Naive B cell (primary cell): Measurements from ENCODE around the gene AFF3. TPM values are rescaled to one million over a fixed set of nuclear protein-coding genes. Genes with fewer than 3 reads are reported as not detected.
A peak's percentile ranks its signal among the peaks of the same experiment; 100 is the strongest.
"Not testable (repeated sequence)": the region's sequence is repeated elsewhere in the genome, so short reads cannot be mapped to it uniquely, and the experiment has no call there.

ENCODE experiments used
- ATAC-seq, 2 donors: fragments of 150-1000 bp; cut with Tn5 transposase; 2 replicates each; pipeline ENCODE4 v1.10.0; 2021; ENCODE audit warnings: low read depth in 2 of 2, mild to moderate bottlenecking in 2 of 2, moderate library complexity in 2 of 2
- DNase-seq: peaks from one replicate; pipeline ENCODE4 v3.0.0; 2022
- H3K27ac Mint-ChIP-seq, 6 donors: one replicate each; pipeline ENCODE4 v1.8.0; 2020 to 2022; ENCODE audit warnings: mild to moderate bottlenecking in 6 of 6, mixed read lengths in 6 of 6, moderate library complexity in 5 of 6, inconsistent platforms in 2 of 6
- H3K27me3 Mint-ChIP-seq, 3 donors: one replicate each; pipeline ENCODE4 v1.8.0; 2021 to 2022; ENCODE audit warnings: mixed read lengths in 3 of 3, mild to moderate bottlenecking in 1 of 3
- H3K36me3 Mint-ChIP-seq, 2 donors: one replicate each; pipeline ENCODE4 v1.8.0; 2020 to 2022; ENCODE audit warnings: mixed read lengths in 2 of 2, inconsistent platforms in 1 of 2, mild to moderate bottlenecking in 1 of 2
- H3K4me1 Mint-ChIP-seq, 3 donors: one replicate each; pipeline ENCODE4 v1.8.0; 2020 to 2022; ENCODE audit warnings: mixed read lengths in 3 of 3, inconsistent platforms in 1 of 3, mild to moderate bottlenecking in 1 of 3, moderate library complexity in 1 of 3
- H3K4me3 Mint-ChIP-seq, 8 donors: one replicate each; pipeline ENCODE4 v1.8.0; 2020 to 2022; ENCODE audit warnings: mild to moderate bottlenecking in 8 of 8, mixed read lengths in 8 of 8, moderate library complexity in 8 of 8, inconsistent platforms in 2 of 8
- H3K9me3 Mint-ChIP-seq, 7 donors: one replicate each; pipeline ENCODE4 v1.8.0; 2020 to 2022; ENCODE audit warnings: mixed read lengths in 7 of 7, mild to moderate bottlenecking in 5 of 7, inconsistent platforms in 2 of 7, moderate library complexity in 1 of 7
- polyA plus RNA-seq, 6 donors: library from polyadenylated mRNA; unstranded; fragments of 300-500 nt; fragmentation: Illumina TruSeq; gene quantifications; one replicate each; pipeline ENCODE4 v1.2.3, GENCODE V29; 2021; ENCODE audit warnings: low read depth in 6 of 6

The AFF3 gene
- polyA plus RNA-seq, 6 donors from 2014 or later: 43.8 to 255 (median 96.8) TPM

DNA sequence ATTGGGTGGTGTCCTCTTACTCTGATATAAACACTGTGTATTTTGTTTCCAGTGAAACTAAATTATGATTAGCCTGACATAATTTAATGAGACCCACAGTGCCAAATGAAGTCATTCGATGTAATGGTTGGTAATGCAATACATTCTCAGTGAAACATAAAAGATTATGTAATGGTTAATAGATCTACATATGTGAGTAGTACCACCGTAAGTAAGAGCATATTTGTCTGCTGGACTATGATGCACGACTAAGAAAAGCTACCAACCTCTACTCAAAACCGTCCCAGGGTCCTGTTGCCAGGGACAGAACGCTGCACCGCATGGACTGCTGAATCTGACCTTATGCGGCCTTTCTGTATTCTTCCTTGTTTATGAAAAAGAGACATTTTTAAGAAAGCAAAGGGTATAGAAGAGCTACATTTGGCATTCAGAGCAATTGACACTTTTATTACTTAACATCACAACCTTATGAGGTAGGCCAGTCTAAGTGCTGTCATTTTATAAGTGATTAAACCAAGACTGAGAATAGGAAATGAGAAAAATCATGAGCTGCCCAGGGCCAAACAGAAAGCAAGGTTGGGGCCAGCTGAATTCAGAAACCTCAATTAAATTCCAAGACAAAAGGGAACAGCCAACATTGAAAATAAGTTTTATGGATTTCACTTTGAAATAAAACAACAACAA lies 44.6 kb downstream of the AFF3 start:
- not testable (repeated sequence) for H3K36me3 Mint-ChIP-seq, DNase-seq, H3K27ac Mint-ChIP-seq, ATAC-seq, H3K4me3 Mint-ChIP-seq, H3K27me3 Mint-ChIP-seq, H3K9me3 Mint-ChIP-seq, H3K4me1 Mint-ChIP-seq

- H3K9me3 Mint-ChIP-seq, DNase-seq, H3K27me3 Mint-ChIP-seq, H3K27ac Mint-ChIP-seq, H3K36me3 Mint-ChIP-seq, ATAC-seq, H3K4me3 Mint-ChIP-seq, H3K4me1 Mint-ChIP-seq: not testable (repeated sequence)
Measured at GRCh38 chr2:100095845-100096244, 46.5 kb downstream of the AFF3 start.

GRCh38 chr2:100091807-100092206 lies 50.6 kb downstream of the AFF3 start:
- H3K27ac Mint-ChIP-seq: peak overlapping the region in 3 of 6 donors; percentile 47 to 84 (median 79)
- H3K36me3 Mint-ChIP-seq, H3K4me3 Mint-ChIP-seq, H3K4me1 Mint-ChIP-seq, ATAC-seq, DNase-seq, H3K9me3 Mint-ChIP-seq, H3K27me3 Mint-ChIP-seq: not testable (repeated sequence)

- not testable (repeated sequence) for H3K4me3 Mint-ChIP-seq, H3K27me3 Mint-ChIP-seq, H3K9me3 Mint-ChIP-seq, H3K27ac Mint-ChIP-seq, ATAC-seq, DNase-seq, H3K36me3 Mint-ChIP-seq
- H3K4me1 Mint-ChIP-seq: peaks cover 5 to 10% (median 5%) of the 10 kb centered on the region in 3 donors
Measured at GRCh38 chr2:100085744-100086143, 56.6 kb downstream of the AFF3 start.

- ATAC-seq, H3K4me3 Mint-ChIP-seq, H3K36me3 Mint-ChIP-seq, H3K9me3 Mint-ChIP-seq, H3K27me3 Mint-ChIP-seq, DNase-seq: not testable (repeated sequence)
- H3K4me1 Mint-ChIP-seq: peaks cover 13 to 24% (median 22%) of the 10 kb centered on the region in 3 donors
- peak overlapping the region in 4 of 6 donors; percentile 69 to 89 (median 82) for H3K27ac Mint-ChIP-seq
Measured at GRCh38 chr2:100083421-100084216, 58.8 kb downstream of the AFF3 start.

DNA sequence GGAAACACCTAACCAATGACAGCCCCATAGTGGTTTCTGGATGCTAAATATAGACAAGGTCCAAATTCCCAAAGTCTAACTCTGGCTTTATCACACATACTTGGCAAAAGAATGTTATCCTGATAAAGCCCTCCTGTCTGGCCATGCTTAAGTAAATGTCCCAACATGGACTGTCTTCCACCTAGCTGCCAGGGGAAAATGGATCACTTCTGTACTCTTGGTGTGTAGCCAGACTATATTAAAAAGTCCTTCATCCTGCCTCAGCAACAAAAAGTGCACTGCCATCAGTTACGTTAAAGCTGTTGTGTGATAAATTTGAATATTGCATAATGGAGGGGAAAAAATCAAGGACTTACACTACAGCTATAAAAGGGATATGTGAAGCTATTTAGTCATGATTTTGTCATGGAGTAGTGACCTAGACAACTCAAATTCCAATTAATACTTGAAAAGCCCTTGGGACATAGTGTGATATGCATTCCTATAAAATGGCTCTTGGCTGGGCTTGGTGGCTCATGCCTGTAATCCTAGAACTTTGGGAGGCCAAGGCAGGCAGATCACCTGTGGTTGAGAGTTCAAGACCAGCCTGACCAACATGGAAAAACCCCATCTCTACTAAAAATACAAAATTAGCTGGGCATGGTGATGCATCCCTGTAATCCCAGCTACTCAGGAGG lies 60.0 kb downstream of the AFF3 start:
- H3K27me3 Mint-ChIP-seq, H3K4me3 Mint-ChIP-seq, ATAC-seq, DNase-seq, H3K9me3 Mint-ChIP-seq, H3K36me3 Mint-ChIP-seq: not testable (repeated sequence)
- peaks cover 13 to 30% (median 29%) of the 10 kb centered on the region in 3 donors for H3K4me1 Mint-ChIP-seq
- H3K27ac Mint-ChIP-seq: peak overlapping the region in 2 of 6 donors; percentile 22 to 73

GRCh38 chr2:100077935-100078334 lies 64.5 kb downstream of the AFF3 start:
- no peaks in the 10 kb centered on the region for H3K9me3 Mint-ChIP-seq
- peaks cover 24 to 52% (median 48%) of the 10 kb centered on the region in 3 donors for H3K4me1 Mint-ChIP-seq
- no peak overlapping the region for H3K4me3 Mint-ChIP-seq
- peak overlapping the region in 4 of 6 donors; percentile 3 to 74 (median 48) for H3K27ac Mint-ChIP-seq
- no peaks in the 10 kb centered on the region for H3K27me3 Mint-ChIP-seq
- ATAC-seq (no peak), DNase-seq (no peak)
- H3K36me3 Mint-ChIP-seq: peaks cover 9 to 19% of the 10 kb centered on the region in 2 donors

GRCh38 chr2:100077456-100077855 lies 64.9 kb downstream of the AFF3 start:
- no peaks in the 10 kb centered on the region for H3K9me3 Mint-ChIP-seq
- H3K4me3 Mint-ChIP-seq: no peak overlapping the region
- H3K4me1 Mint-ChIP-seq: peaks cover 28 to 56% (median 52%) of the 10 kb centered on the region in 3 donors
- peak overlapping the region in 5 of 6 donors; percentile 3 to 74 (median 47) for H3K27ac Mint-ChIP-seq
- no peaks in the 10 kb centered on the region for H3K27me3 Mint-ChIP-seq
- ATAC-seq (no peak), DNase-seq (no peak)
- peaks cover 14 to 23% of the 10 kb centered on the region in 2 donors for H3K36me3 Mint-ChIP-seq

DNA sequence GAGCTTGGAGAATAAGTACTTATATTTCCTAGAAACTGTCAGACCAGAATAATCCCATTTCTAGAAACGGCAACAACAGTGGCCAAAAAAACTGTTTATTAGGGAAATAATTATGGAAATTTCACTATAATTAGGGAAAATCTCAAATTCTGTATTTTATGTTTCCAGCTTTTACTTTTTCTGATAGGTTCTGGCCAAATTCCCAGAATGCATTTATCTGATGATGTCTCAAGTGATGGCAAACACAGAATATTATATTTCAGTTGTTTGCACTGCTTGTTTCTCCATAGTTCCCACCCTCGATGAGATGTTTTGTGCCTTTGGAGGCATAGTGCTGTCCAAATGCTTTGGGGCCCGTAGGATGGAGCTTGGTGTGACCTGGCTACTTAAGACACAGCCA lies 66.9 kb downstream of the AFF3 start:
- no peaks in the 10 kb centered on the region for H3K27me3 Mint-ChIP-seq
- DNase-seq (no peak), ATAC-seq (no peak)
- peaks cover 14 to 24% of the 10 kb centered on the region in 2 donors for H3K36me3 Mint-ChIP-seq
- peaks cover 35 to 65% (median 54%) of the 10 kb centered on the region in 3 donors for H3K4me1 Mint-ChIP-seq
- H3K4me3 Mint-ChIP-seq: no peak overlapping the region
- peak overlapping the region in 1 of 6 donors; percentile 78 for H3K27ac Mint-ChIP-seq
- no peaks in the 10 kb centered on the region for H3K9me3 Mint-ChIP-seq

DNA sequence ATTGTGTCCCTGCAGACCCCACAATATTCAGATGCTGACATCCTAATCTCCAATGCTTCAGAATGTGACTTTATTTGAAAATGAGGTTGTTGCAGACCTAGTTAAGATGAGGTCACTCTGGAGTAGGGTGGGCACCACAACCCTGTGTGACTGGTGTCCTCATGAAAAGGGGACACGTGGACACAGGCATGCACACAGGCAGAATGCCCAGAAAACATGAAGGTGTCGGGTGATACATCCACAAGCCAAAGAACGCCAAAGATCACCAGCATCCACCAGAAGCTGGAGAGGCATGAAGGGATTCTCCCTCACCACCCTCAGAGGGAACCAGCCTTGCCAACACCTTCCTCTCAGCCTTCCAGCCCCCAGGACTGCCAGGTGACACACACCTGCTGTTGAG lies 69.3 kb downstream of the AFF3 start:
- no peak for ATAC-seq
- H3K27ac Mint-ChIP-seq: peak overlapping the region in 4 of 6 donors; percentile 9 to 81 (median 19)
- H3K4me3 Mint-ChIP-seq: no peak overlapping the region
- H3K27me3 Mint-ChIP-seq: no peaks in the 10 kb centered on the region
- DNase-seq: no peak
- peaks cover 7 to 15% of the 10 kb centered on the region in 2 donors for H3K36me3 Mint-ChIP-seq
- peaks cover 49 to 62% (median 58%) of the 10 kb centered on the region in 3 donors for H3K4me1 Mint-ChIP-seq
- H3K9me3 Mint-ChIP-seq: no peaks in the 10 kb centered on the region

- Mint-ChIP-seq H3K4me1 (peaks cover 52 to 63% (median 60%) of the 10 kb centered on the region in 3 donors), H3K36me3 (peaks cover 7 to 15% of the 10 kb centered on the region in 2 donors), H3K9me3 (no peaks in the 10 kb centered on the region), H3K27ac (peak overlapping the region; percentile 15 to 84 (median 51)), H3K4me3 (peak overlapping the region in 1 of 8 donors; percentile 47), H3K27me3 (no peaks in the 10 kb centered on the region)
- ATAC-seq (no peak), DNase-seq (no peak)
Measured at GRCh38 chr2:100072503-100072902, 69.9 kb downstream of the AFF3 start.

GRCh38 chr2:100071335-100072043 lies 70.9 kb downstream of the AFF3 start:
- peaks cover 56 to 64% (median 63%) of the 10 kb centered on the region in 3 donors for H3K4me1 Mint-ChIP-seq
- DNase-seq (no peak), ATAC-seq (peak in 1 of 2 donors; percentile 20)
- H3K36me3 Mint-ChIP-seq: peaks cover 7 to 15% of the 10 kb centered on the region in 2 donors
- no peak overlapping the region for H3K4me3 Mint-ChIP-seq
- H3K27ac Mint-ChIP-seq: peak overlapping the region in 5 of 6 donors; percentile 36 to 69 (median 59)
- no peaks in the 10 kb centered on the region for H3K27me3 Mint-ChIP-seq
- no peaks in the 10 kb centered on the region for H3K9me3 Mint-ChIP-seq

DNA sequence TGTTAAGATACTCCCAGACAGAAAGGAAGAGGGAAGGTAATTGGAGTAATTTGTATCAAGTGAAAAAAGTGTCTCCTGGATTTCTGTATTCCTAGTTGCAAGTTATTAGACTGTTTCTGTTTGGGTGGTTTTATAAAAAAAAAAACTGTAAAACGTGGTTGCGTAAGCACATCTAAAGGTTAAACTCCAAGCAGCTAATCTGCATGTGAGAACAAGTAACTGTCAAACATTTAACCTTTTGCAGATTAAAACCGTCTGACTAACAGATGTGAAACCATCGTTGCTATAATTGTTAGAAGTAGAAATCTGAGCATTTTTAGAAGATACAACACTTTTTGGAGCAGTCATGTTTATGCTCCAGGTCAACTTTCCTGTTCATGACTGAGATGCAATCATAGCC lies 72.3 kb downstream of the AFF3 start:
- DNase-seq (no peak), ATAC-seq (no peak)
- Mint-ChIP-seq H3K27ac (peak overlapping the region in 4 of 6 donors; percentile 39 to 83 (median 50)), H3K4me1 (peaks cover 62 to 69% (median 67%) of the 10 kb centered on the region in 3 donors), H3K4me3 (no peak overlapping the region), H3K27me3 (no peaks in the 10 kb centered on the region), H3K9me3 (no peaks in the 10 kb centered on the region), H3K36me3 (peaks cover 9 to 15% of the 10 kb centered on the region in 2 donors)
